ENCODE data around the gene RDX. TPM values are rescaled to one million over a fixed set of nuclear protein-coding genes. Genes with fewer than 3 reads are reported as not detected.

RDX gene
- total and polyA plus RNA-seq, 9 of the 15 experiments (the other 6 are each of a cell fraction or from before 2014, with no cell fraction given), result 35.6 to 62.1 (median 54.3) TPM

- TF ChIP-seq SNRNP70 (optimal IDR thresholded peaks at IDR 0.05; ENCODE audit: low read depth, low read length), result no peak
- peak; percentile 67 for TF ChIP-seq CBFA2T2 (conservative IDR thresholded peaks at IDR 0.05)
- peak; percentile 26 for TF ChIP-seq TAF9B (IDR thresholded peaks at IDR 0.05; ENCODE audit: partially characterized antibody)
- peak; percentile 46; the same call in 1 of the 2 replicates for TF ChIP-seq MAFG (tag; conservative IDR thresholded peaks at IDR 0.05)
- no peak for TF ChIP-seq PHTF2 (CRISPR knock-in tag; IDR thresholded peaks at IDR 0.05)
- TF ChIP-seq CREM (IDR thresholded peaks at IDR 0.05; ENCODE audit: low read depth), result peak; percentile 84
- TF ChIP-seq PBX2 (CRISPR knock-in tag; IDR thresholded peaks at IDR 0.05; ENCODE audit: low read depth), result no peak
- 0 out of 2 replicates have a peak, but pooled peaks have one; percentile 43 for TF ChIP-seq PBX2 (tag; conservative IDR thresholded peaks at IDR 0.05; ENCODE audit: low read depth)
- no peak for TF ChIP-seq NKRF (IDR thresholded peaks at IDR 0.05; ENCODE audit: borderline replicate concordance)
- no peak for TF ChIP-seq ATF1 (CRISPR knock-in tag; IDR thresholded peaks at IDR 0.05)
- peak; percentile 68 for TF ChIP-seq ATF1 (tag; IDR thresholded peaks at IDR 0.05)
- no peak for TF ChIP-seq TBL1XR1 (IDR thresholded peaks at IDR 0.05; ENCODE audit: low read length in 2 of 2)
- peak in 1 of 2 experiments; percentile 24; a peak in 1 of 4 replicates for TF ChIP-seq HDAC1 (IDR thresholded peaks at IDR 0.05)
- peak; percentile 88 for TF ChIP-seq EP300 (IDR thresholded peaks at IDR 0.05; ENCODE audit: low read length)
- peak; percentile 74 for TF ChIP-seq MEIS2 (IDR thresholded peaks at IDR 0.05; ENCODE audit: partially characterized antibody)
- 0 out of 2 replicates have a peak, but pooled peaks have one; percentile 10 for TF ChIP-seq IRF9 (tag; IDR thresholded peaks at IDR 0.05)
- peak; percentile 36 to 64; a peak in 2 of 4 replicates for TF ChIP-seq TRIM24 (IDR thresholded peaks at IDR 0.05)
- peak; percentile 73; the same call in 1 of the 2 replicates for TF ChIP-seq SMARCE1 (IDR thresholded peaks at IDR 0.05)
- TF ChIP-seq ZEB2 (IDR thresholded peaks at IDR 0.05), result peak; percentile 64; the same call in 1 of the 2 replicates
- TF ChIP-seq CBX3 (IDR thresholded peaks at IDR 0.05; ENCODE audit: borderline replicate concordance in 1 of 2, low read length in 2 of 2), result no peak
- TF ChIP-seq SMARCA5 (IDR thresholded peaks at IDR 0.05), result no peak
- peak; percentile 94 for TF ChIP-seq HMBOX1 (IDR thresholded peaks at IDR 0.05)
Observed at GRCh38 chr11:110148775-110149744, 147.4 kb downstream of the RDX start (continued).

Data from K562 (cell line).